Left colon (tissue), 2 donors: ENCODE data around the gene NHERF1. TPM values are rescaled to one million over a fixed set of nuclear protein-coding genes. Genes with fewer than 3 reads are reported as not detected.

Experiments
- ATAC-seq: fragments of 200-7000 bp; cut with Tn5 transposase; one replicate; pipeline ENCODE4 v1.9.1; 2020; ENCODE audit warnings: mild to moderate bottlenecking, moderate library complexity
- DNase-seq, 2 donors: peaks; one replicate each; pipeline ENCODE4 v3.0.0-alpha.2; 2020
- intact Hi-C, 2 donors: fragments of 100-400 bp; cut with DNase I in 1 of 2; cut with micrococcal nuclease in 1 of 2; formaldehyde crosslinking; loops; one replicate each; pipeline versions ENCODE4 v1.11.2 to v1.14.0; 2022; cut with DNase I, micrococcal nuclease
- long read RNA-seq: library from polyadenylated mRNA; unstranded; transcript quantifications from one replicate; pipeline ENCODE4 v2.0.0, GENCODE V29; 2021
- total RNA-seq, 2 donors: library from RNA; stranded (reverse); fragmentation: NEBNext Ultra II Directional; extraction: Animal tissue kit (Norgen Biotek cat#: 25700); gene quantifications; one replicate each; pipeline ENCODE4 v1.2.1, GENCODE V29; 2021
- donor health status: DM: no; HTN: no; CAD: no.
- donor health status: DM: yes; HTN: yes; CAD: no.

The NHERF1 gene
- total RNA-seq = 100 to 1,000 TPM; 186 to 256 TPM
- long read RNA-seq, transcript SLC9A3R1-201 (6 exons, 1,969 nt) = major isoform, 282 of 307 reads
- long read RNA-seq, transcript SLC9A3R1-203 (4 exons, 714 nt) = minor isoform, 8 of 307 reads
- long read RNA-seq, partial matches to known transcripts = 9 of 307 reads
- long read RNA-seq, other reads (novel, unspliced or antisense) = 7 of 307 reads

DNA sequence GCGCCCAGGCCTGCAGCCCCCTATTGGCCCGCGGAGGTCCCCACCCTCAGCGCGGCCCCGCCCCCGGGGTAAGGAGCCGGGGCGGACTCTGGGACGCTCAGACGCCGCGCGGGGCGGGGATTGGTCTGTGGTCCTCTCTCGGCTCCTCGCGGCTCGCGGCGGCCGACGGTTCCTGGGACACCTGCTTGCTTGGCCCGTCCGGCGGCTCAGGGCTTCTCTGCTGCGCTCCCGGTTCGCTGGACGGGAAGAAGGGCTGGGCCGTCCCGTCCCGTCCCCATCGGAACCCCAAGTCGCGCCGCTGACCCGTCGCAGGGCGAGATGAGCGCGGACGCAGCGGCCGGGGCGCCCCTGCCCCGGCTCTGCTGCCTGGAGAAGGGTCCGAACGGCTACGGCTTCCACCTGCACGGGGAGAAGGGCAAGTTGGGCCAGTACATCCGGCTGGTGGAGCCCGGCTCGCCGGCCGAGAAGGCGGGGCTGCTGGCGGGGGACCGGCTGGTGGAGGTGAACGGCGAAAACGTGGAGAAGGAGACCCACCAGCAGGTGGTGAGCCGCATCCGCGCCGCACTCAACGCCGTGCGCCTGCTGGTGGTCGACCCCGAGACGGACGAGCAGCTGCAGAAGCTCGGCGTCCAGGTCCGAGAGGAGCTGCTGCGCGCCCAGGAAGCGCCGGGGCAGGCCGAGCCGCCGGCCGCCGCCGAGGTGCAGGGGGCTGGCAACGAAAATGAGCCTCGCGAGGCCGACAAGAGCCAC, at the start of gene NHERF1:
TSS of gene NHERF1 (plus strand) at position 100 of the 750 bp plus-strand sequence. CDS start at position 319, 219 bp downstream.
- intact Hi-C loops = loop anchor here in 1 of 2 donors (5.0 kb wide), 1 partner anchor 119 kb away; no protein-coding TSS in a partner anchor
- ATAC-seq = peak; percentile 73
- DNase-seq = peak; percentile 92 to 96

DNA sequence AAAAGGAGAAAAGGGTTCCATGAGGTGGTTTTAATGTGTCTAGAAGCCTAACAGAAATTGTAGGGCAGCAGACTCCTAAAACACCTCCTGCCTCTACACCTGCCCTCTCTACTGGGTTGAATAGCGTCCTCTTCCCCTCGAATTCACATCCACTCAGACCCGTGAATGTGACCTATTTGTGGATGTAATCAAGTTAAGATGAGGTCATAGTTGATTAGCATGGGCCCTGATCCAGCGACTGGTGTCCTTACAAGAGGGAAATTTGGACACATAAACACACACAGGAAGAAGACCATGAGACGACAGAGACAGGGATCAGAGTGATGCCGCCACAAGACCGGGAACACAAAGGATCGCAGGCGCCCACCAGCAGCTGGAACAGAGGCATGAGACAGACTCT, 49.2 kb upstream of the NHERF1 start:
- intact Hi-C loops = no loop called here
- no peak for ATAC-seq
- DNase-seq = no peak

DNA sequence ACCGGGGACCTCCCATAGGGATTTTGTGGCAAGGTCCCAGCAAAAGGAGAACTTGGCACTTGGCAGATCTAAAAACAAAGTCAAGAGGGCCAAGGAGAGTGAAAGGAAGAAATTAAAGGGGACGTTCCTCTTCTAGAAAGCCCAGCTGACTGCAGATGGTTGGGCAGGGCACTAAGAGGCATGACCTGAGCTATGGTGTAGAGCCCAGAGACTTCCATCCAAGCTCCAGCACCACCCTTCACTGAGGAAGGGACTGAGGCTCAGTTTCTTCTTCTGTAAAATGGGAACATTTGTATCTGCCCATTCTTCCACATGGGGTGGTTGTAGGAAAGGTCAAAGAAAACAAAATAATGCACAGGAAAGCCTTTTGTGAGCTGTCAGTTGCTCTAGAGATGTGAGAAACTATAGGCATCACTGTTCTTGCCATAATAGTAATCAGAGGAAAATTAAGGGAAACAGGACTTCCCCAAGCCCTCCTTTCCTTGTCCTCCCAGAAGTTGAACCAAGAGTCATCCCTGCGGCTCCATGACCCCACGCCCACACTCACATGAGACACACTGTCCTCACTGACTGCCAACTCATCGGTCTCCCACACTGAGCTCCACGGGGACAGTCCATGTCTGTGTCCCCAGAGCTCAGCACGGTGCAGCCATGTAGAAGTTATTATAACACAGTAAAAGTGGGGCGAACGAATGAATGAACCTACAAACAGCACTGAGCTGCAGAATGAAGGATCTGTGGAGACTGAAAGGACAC, 46.1 kb upstream of the NHERF1 start:
- intact Hi-C loops = no loop called here
- ATAC-seq (no peak), DNase-seq (no peak)

DNA sequence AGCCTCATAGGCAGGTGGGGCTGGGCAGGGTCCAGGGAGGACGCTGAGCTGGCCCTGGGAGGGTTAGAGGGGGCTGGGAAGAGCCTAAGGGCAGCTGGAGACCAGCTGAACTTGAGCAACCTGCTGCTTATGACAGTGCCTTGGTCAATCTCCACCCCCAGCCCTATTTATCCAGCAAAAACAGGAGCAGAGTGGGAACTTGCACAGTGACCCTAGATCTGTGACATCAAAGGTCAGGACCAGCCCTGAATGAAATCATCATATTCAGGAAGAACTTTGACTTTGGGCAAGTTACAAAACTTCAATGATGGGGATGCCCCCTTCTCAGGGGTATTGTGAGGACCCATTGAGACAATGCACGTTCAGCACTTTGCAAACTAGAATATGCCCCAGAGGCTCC, 45.1 kb upstream of the NHERF1 start:
- DNase-seq (no peak), ATAC-seq (no peak)
- intact Hi-C loops = no loop called here

DNA sequence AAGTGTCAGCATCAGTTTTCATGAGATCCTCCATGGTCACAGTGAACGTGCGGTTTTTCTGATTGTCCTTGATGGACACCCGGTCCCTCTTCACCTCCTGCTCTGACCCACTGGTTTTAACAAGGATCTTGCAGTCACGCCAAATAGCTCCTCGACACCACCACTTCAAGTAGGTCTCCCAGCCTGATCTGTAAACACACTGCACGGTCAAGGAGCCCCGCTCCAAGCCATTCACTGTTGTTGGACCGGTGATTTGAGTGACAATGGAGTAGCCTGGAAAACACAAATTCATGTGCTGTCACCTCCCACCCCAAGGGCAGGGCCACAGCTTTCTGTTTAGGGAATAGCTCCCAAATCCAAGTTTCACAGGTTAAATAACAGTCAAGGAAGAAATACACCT, 43.9 kb upstream of the NHERF1 start:
- intact Hi-C loops = no loop called here
- DNase-seq = no peak
- no peak for ATAC-seq

DNA sequence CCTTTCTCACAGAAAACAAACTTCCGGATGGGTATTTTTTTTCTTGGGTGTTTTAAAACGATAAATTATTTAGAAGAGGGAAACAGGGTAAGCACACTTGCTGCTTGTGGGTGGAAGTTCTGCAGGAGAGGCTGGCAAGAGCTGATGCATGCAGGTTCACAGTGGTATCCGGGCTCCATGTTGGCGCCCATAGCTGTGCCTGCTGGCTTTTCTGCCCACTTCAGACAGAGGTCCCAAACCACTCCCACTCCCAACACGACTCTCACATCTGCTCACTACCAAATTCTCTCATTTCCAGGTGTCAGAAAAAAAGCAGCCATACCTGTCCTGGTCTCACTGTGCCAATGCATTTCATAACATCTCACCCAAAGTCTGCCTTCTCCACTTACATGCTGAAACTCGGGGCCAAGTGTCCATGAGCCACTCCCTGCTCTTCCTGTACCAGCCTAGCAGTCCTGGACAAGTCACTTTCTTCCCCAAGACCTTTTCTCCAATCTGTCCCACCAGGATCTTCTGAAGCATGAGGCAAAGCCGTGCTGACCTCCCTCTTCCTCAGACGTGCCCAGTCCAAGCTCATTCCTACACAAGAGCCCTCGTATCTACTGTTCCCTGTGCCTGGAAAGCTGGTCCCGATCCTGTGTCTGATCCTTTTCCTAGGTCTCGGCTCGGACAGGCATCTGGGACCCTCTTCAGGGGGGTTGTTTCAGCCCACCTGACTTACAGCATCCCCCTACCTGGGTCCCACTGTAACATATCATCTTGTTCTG, 37.2 kb upstream of the NHERF1 start:
- intact Hi-C loops = no loop called here
- ATAC-seq = no peak
- no peak for DNase-seq

DNA sequence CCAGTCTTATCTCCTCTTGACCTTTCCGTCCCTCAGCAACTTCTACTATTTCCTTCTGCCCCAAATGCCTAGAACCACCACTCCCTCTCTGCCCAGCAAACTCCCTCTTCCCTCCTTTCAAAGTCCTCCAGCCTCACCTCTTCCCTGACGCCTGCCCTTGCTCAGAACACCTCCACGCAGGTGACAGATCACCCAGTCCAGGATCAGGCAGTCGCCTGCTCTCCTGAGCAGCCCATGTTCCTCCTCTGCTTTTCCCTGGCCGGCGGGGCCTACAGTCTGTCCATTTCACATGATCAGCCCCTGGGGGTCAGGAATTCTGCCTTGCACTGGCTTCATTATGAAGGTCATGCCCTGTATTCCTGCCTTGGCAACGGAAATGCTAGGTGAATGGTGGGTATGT, 36.1 kb upstream of the NHERF1 start:
- intact Hi-C loops = no loop called here
- DNase-seq (no peak), ATAC-seq (no peak)

DNA sequence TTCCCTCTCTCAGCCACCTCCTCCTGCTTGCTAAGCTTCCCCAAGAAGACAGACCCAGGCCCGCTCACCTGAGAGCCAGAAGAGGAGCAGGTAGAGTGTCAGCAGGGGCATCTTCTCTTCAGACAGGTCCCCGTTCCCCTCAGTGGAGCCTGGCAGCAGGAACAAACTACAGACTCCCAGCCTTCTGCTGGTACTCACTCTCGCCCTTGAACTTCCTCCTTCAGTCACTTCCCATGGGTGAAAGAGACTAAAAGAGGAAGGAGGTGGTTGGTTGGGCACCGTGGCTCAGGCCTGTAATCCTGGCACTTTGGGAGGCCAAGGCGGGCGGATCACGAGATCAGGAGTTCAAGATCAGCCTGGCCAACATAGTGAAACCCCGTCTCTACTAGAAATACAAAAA, 35.7 kb upstream of the NHERF1 start, which contains the start of gene CD300LF:
TSS of gene CD300LF (minus strand) at position 168 of the 400 bp plus-strand sequence. CDS start at position 111, 57 bp downstream.
- intact Hi-C loops = no loop called here
- ATAC-seq = no peak
- peak in 1 of 2 donors; percentile 31 for DNase-seq

DNA sequence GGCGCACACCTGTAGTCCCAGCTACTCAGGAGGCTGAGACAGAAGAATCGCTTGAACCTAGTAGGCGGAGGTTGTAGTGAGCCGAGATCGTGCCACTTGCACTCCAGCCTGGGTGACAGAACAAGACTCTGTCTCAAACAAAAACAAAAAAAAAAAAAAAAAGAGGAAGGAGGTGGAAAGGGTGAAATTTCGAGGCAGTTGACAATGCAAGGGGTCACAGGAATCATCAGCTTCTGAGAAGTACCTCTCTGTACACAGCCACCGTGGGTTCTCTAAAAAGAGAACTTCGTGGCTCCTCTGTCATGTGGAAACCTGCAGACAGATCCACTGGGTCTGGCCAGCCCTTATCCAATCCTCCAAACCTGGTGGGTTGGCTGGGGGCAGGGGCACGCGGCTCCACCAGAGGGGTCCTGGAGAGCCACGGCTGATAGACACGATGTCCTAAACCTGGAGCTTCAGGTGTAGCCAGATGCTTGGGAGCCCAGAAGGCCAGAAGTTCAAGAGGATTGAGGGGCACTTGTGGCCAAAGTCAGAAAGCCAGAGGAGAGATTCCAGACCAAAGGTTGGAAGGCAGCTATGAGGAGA, 35.2 kb upstream of the NHERF1 start:
- no peak for DNase-seq
- intact Hi-C loops = no loop called here
- no peak for ATAC-seq

DNA sequence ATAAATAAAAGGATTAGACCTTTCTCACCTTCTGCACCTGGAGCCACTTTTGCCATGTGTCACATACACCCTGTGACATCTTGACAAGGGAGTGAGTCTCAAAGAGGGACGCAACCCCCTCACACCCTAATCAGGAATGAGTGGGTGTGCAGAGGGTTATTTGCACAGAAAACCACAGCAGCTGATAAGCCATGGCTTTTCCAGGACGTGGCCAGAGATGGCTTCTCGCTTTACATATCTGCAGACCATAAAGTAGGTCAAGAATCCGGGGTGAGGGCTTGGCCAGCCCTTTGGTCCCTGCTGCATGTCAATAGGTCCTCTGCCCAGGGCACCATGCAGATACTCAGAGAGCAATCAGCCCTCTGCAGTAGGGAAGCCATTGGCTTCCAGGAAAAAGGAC, 33.3 kb upstream of the NHERF1 start:
- ATAC-seq (peak; percentile 56), DNase-seq (no peak)
- intact Hi-C loops = no loop called here

DNA sequence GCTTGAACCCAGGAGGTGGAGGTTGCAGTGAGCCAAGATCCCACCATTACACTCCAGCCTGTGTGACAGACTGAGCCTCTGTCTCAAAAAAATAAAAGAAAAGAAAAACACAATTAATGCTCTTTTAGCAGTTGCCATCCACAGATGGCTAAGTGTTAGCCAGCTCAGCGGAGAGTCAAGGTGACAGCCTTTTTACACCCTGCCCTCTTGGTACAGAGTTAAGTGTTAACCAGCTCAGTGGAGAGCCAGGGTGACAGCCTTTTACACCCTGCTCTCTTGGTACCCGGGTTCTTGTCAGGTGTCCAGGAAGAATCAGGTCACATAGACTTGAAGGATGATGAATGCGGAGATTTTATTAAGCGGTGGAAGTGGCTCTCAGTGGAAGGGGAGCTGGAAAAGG, 27.9 kb upstream of the NHERF1 start:
- DNase-seq = no peak
- intact Hi-C loops = no loop called here
- ATAC-seq = no peak

DNA sequence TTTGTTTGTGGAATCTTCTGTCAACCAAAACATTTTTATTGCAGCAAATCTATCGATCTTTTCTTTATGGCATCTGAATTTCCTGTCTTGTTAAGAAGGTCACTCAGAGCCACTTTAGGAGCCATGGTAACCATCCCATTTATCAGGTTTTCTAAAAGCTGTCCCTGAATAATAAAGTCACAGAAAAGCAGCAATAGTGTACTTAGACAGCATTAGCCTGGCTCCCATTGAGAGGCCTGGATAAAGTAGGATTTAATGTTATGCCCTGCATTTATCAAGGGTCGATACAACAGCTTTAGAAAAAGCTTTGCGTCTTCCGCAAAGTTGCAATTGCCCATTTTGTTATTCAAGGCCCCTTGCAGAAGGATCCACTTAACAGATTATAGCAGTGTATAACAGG, 25.6 kb upstream of the NHERF1 start:
- ATAC-seq = no peak
- intact Hi-C loops = no loop called here

DNA sequence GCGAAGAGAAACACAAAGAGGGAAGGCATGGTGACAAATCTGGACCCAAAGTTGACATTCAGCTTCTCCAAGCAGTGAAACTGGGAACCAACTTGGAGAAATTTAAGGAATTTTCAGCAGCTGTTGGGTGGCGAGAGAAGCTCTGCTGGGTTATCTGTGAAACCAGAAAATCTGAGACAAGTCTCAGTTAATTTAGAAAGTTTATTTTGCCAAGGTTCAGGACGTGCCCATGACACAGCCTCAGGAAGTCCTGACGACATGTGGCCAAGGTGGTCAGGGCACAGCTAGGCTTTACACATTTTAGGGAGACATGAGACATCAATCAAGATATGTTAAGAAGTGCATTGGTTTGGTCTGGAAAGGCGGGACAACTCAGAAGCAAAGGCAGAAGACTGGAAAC, 24.5 kb upstream of the NHERF1 start:
- ATAC-seq (no peak), DNase-seq (no peak)
- intact Hi-C loops = no loop called here

More for the DNA sequence above, 25.6 kb upstream of the NHERF1 start:
- DNase-seq = no peak

DNA sequence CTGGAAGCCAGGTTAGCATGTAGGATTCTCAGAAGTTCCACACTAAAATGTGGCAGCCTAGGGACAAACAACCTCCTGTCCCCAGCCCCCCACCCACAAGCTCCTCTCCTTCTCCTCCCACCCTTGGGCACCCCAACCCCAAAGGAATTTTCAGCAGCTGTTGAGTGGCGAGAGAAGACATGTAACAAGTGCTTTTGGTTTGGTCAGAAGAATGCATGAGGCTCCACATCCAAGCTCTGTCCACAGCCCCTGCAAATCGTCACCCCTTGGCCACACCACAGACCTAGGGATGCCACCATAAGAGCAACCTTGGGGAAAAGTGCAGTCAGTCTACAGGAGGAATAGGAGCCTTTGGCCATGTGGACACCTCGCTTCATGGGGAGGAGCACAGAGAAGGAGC, 23.3 kb upstream of the NHERF1 start:
- ATAC-seq = no peak
- intact Hi-C loops = no loop called here

DNA sequence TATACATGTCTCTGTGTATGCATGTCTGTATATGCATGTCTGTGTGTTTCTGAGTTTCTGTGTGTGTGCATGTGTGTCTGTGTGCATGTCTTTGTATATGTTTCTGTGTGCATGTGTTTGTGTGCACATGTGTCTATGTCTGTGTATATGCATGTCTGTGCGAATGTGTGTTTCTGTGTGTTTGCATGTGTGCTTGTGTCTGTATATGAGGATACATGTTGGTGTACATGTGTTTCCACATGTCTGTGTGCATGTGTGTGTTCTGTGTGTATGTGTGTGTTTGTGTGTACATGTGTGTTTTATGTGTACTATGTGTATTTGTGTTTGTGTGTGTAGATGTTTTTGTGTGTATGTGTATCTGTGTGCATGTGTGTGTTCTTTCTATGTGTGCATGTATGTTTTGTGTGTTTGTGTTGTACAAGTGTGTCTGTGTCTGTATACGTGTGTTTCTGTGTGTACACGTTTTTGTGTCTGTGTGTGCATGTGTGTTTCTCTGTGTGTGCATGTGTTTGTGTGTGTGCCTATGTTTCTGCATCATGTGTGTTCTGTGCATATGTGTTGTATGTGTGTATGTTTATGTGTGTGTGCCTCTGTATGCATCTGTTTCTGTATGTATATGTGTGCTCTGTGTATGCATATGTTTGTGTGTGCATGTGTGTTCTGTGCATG, 20.3 kb upstream of the NHERF1 start:
- no peak for ATAC-seq

More for the DNA sequence above, 23.3 kb upstream of the NHERF1 start:
- DNase-seq = no peak

DNA sequence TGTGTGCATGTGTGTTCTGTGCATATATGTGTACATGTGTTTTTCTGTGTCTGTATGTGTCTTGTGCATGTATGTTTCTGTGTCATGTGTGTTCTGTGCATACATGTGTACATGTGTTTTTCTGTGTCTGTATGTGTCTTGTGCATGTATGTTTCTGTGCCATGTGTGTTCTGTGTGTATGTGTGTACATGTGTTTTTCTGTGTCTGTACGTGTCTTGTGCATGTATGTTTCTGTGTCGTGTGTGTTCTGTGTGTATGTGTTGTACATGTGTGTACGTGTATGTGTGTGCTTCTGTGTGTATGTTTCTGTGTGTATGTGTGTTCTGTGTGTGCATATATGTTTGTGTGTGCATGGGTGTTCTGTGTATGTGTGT, 19.7 kb upstream of the NHERF1 start:
- intact Hi-C loops = no loop called here
- no peak for ATAC-seq
- DNase-seq = no peak

More for the DNA sequence above, 20.3 kb upstream of the NHERF1 start:
- intact Hi-C loops = no loop called here
- no peak for DNase-seq

DNA sequence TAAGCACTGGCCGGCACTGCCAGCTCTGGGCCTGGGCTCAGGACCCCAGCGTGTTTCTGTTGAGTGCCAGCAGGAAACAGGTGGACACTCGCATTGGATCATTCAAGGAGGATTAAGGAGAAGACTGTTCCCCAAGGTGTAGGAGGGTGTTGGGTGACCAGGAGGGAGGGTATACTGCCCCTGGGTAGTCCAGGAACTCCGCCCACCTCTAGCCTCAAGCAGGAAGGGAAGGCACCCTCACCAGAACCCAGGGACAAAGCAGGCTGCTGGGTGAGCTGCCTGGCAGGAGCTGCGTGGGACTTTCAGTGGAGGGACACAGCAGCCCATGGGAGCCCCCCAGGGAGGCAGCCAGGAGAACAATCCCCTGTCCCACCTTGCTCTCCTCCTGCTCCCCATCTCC, 19.1 kb upstream of the NHERF1 start:
- intact Hi-C loops = no loop called here
- no peak for ATAC-seq

DNA sequence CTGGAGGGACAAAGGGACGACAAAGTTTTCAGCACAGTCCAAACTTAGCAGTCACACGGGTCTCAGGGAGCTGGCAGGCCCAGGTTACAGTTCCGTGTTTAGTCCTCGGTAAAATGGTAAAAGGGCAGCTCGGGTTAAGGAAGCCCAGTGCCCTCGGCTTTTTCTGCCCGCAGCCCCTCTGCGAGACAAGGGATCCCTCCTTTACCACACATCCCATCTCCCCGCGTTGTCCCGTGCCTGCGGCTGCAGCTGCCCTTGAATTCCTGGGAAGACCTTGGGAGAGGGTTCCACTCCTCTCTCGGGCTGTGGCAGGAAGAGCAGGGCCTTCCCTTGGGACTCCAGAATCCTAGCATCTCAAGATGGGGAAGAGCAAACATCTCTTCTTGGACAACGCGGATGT, 18.6 kb upstream of the NHERF1 start:
- DNase-seq (no peak), ATAC-seq (no peak)
- intact Hi-C loops = no loop called here

More for the DNA sequence above, 19.1 kb upstream of the NHERF1 start:
- DNase-seq = no peak
